ENCODE data around the gene C16orf90. TPM values are rescaled to one million over a fixed set of nuclear protein-coding genes. Genes with fewer than 3 reads are reported as not detected.

Gene C16orf90
- total and polyA plus RNA-seq, 2 donors (not counting 1 experiment from before 2014, with no cell fraction given): not detected

GRCh38 chr16:3538222-3538621 lies 42.9 kb upstream of the C16orf90 start:
- H3K27me3 ChIP-seq (ENCODE audit: control insufficient read depth, insufficient read depth, low read length): no peaks in the 10 kb centered on the region
- H2AFZ ChIP-seq (ENCODE audit: low read length): no peak overlapping the region
- no peak overlapping the region for H3K9ac ChIP-seq (ENCODE audit: insufficient read depth, low read length)
- H3K9me3 ChIP-seq (ENCODE audit: control insufficient read depth, insufficient read depth, low read depth, low read length): no peaks in the 10 kb centered on the region
- peaks cover 2% of the 10 kb centered on the region for H3K36me3 ChIP-seq (ENCODE audit: control insufficient read depth, insufficient read depth, low read length)
- H3K4me2 ChIP-seq (ENCODE audit: extremely low read depth, insufficient read depth, low read length): no peak overlapping the region
- peaks cover 5% of the 10 kb centered on the region for H3K4me1 ChIP-seq (ENCODE audit: control insufficient read depth, extremely low read depth, insufficient read depth, low read length)
- H3K79me2 ChIP-seq (ENCODE audit: control insufficient read depth, insufficient read depth, low read length): no peaks in the 10 kb centered on the region
- no peak overlapping the region for H3K27ac ChIP-seq (ENCODE audit: insufficient read depth, low read length)
- H3K4me3 ChIP-seq (replicated peaks in 1 of 4; ENCODE audit: control extremely low read depth in 1 of 4, insufficient read depth in 1 of 4, low read depth in 3 of 4, low read length in 4 of 4): no peak overlapping the region
- H4K20me1 ChIP-seq (ENCODE audit: control insufficient read depth, extremely low read depth, insufficient read depth, low read length): no peaks in the 10 kb centered on the region
- TF ChIP-seq CTCF (conservative IDR thresholded peaks at IDR 0.05 in 1 of 2, IDR thresholded peaks at IDR 0.05 in 1 of 2; ENCODE audit: low read depth in 1 of 2, low read length in 2 of 2) (no peak), EZH2 (IDR thresholded peaks at IDR 0.05; ENCODE audit: low read length, missing control alignments) (no peak)
- DNase-seq (ENCODE audit: low read depth in 2 of 2): no peak

- no peak for DNase-seq (ENCODE audit: low read depth in 2 of 2)
Measured at GRCh38 chr16:3536851-3537250, 41.6 kb upstream of the C16orf90 start.

GRCh38 chr16:3536271-3536731 lies 41.0 kb upstream of the C16orf90 start:
- H3K9ac ChIP-seq (ENCODE audit: insufficient read depth, low read length): no peak overlapping the region
- H3K27me3 ChIP-seq (ENCODE audit: control insufficient read depth, insufficient read depth, low read length): no peaks in the 10 kb centered on the region
- H3K27ac ChIP-seq (ENCODE audit: insufficient read depth, low read length): peak overlapping the region; percentile 32
- peaks cover 5% of the 10 kb centered on the region for H3K4me1 ChIP-seq (ENCODE audit: control insufficient read depth, extremely low read depth, insufficient read depth, low read length)
- no peaks in the 10 kb centered on the region for H4K20me1 ChIP-seq (ENCODE audit: control insufficient read depth, extremely low read depth, insufficient read depth, low read length)
- no peaks in the 10 kb centered on the region for H3K9me3 ChIP-seq (ENCODE audit: control insufficient read depth, insufficient read depth, low read depth, low read length)
- no peaks in the 10 kb centered on the region for H3K79me2 ChIP-seq (ENCODE audit: control insufficient read depth, insufficient read depth, low read length)
- no peak overlapping the region for H3K4me3 ChIP-seq (replicated peaks in 1 of 4; ENCODE audit: control extremely low read depth in 1 of 4, insufficient read depth in 1 of 4, low read depth in 3 of 4, low read length in 4 of 4)
- TF ChIP-seq CTCF (conservative IDR thresholded peaks at IDR 0.05 in 1 of 2, IDR thresholded peaks at IDR 0.05 in 1 of 2; ENCODE audit: low read depth in 1 of 2, low read length in 2 of 2) (no peak), EZH2 (IDR thresholded peaks at IDR 0.05; ENCODE audit: low read length, missing control alignments) (no peak)
- no peak overlapping the region for H2AFZ ChIP-seq (ENCODE audit: low read length)
- H3K36me3 ChIP-seq (ENCODE audit: control insufficient read depth, insufficient read depth, low read length): peaks cover 5% of the 10 kb centered on the region
- H3K4me2 ChIP-seq (ENCODE audit: extremely low read depth, insufficient read depth, low read length): no peak overlapping the region
- DNase-seq (ENCODE audit: low read depth in 2 of 2): peak; percentile 63 to 74

More at GRCh38 chr16:3536851-3537250, 41.6 kb upstream of the C16orf90 start:
- Histone ChIP-seq H3K79me2 (ENCODE audit: control insufficient read depth, insufficient read depth, low read length) (no peaks in the 10 kb centered on the region), H3K9ac (ENCODE audit: insufficient read depth, low read length) (no peak overlapping the region), H4K20me1 (ENCODE audit: control insufficient read depth, extremely low read depth, insufficient read depth, low read length) (no peaks in the 10 kb centered on the region), H3K36me3 (ENCODE audit: control insufficient read depth, insufficient read depth, low read length) (peaks cover 5% of the 10 kb centered on the region), H3K4me1 (ENCODE audit: control insufficient read depth, extremely low read depth, insufficient read depth, low read length) (peaks cover 5% of the 10 kb centered on the region), H3K4me3 (replicated peaks in 1 of 4; ENCODE audit: control extremely low read depth in 1 of 4, insufficient read depth in 1 of 4, low read depth in 3 of 4, low read length in 4 of 4) (peak overlapping the region in 1 of 4 experiments; percentile 9), H3K27me3 (ENCODE audit: control insufficient read depth, insufficient read depth, low read length) (no peaks in the 10 kb centered on the region), H3K9me3 (ENCODE audit: control insufficient read depth, insufficient read depth, low read depth, low read length) (no peaks in the 10 kb centered on the region), H2AFZ (ENCODE audit: low read length) (no peak overlapping the region), H3K27ac (ENCODE audit: insufficient read depth, low read length) (peak overlapping the region; percentile 30), H3K4me2 (ENCODE audit: extremely low read depth, insufficient read depth, low read length) (peak overlapping the region; percentile 4)
- TF ChIP-seq EZH2 (IDR thresholded peaks at IDR 0.05; ENCODE audit: low read length, missing control alignments): no peak
- no peak for TF ChIP-seq CTCF (conservative IDR thresholded peaks at IDR 0.05 in 1 of 2, IDR thresholded peaks at IDR 0.05 in 1 of 2; ENCODE audit: low read depth in 1 of 2, low read length in 2 of 2)

Measured in fibroblast of lung (primary cell).